ENCODE measurements around the gene STK11IP.
A peak's percentile ranks its signal among the peaks of the same experiment; 100 is the strongest.

GRCh38 chr2:219627103-219628100, 29.7 kb downstream of the STK11IP start, which contains the start of gene SLC4A3:
- TF ChIP-seq ZBTB20 (CRISPR knock-in tag; IDR thresholded peaks at IDR 0.05; ENCODE audit: borderline replicate concordance, low read depth): no peak
- no peak for TF ChIP-seq EZH2 (conservative IDR thresholded peaks at IDR 0.05; ENCODE audit: low read depth, low read length)
- TF ChIP-seq CTCF (CRISPR knock-in tag; IDR thresholded peaks at IDR 0.05): peak; percentile 46; the same call in 1 of the 2 replicates
- TF ChIP-seq ZNF234 (CRISPR knock-in tag; conservative IDR thresholded peaks at IDR 0.05): no peak
- TF ChIP-seq TRIM24 (CRISPR knock-in tag; IDR thresholded peaks at IDR 0.05): no peak

All from HepG2 (cell line).